CD4-positive, alpha-beta T cell treated with Interferon alpha-2 for 1 hour (primary cell): ENCODE results near the gene RRP12.
A peak's percentile ranks its signal among the peaks of the same experiment; 100 is the strongest.
"Not testable (repeated sequence)": the region's sequence is repeated elsewhere in the genome, so short reads cannot be mapped to it uniquely, and the experiment has no call there.

Experiments used
- DNase-seq, 2 donors: peaks; one replicate each; pipeline ENCODE4 v3.0.0-alpha.2; 2020 to 2022

The RRP12 gene

DNA sequence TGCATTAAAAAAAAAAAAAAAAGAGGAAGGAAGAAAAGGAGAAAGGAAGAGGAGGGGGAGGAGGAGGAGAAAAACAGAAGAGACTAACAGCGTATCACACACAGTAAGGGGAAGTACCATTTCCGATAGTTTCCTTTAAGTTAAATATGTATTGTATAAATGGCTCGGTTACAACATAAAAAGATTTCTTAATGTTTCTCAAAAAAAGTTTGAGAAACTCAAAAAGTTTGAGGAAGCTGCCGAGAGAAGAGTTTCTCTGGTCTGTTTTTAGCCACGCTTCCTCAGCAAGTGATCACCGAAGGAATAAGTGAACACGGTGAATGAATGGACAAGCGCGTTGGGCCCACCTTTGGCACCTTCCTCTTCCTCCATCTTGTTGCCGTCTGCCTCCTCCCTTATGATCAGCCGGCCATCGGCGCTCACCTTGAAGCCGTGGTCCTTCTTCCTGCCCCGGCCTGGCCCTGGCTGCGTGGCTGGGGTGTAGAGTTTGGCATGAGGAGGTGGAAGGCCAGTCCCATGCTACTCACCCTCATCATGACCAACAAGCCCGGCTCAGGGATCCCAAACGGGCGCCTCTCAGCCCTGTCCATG lies 35.3 kb downstream of the RRP12 start:
- no peak for DNase-seq

GRCh38 chr10:97363071-97363470 lies 38.1 kb downstream of the RRP12 start:
- no peak for DNase-seq

DNA sequence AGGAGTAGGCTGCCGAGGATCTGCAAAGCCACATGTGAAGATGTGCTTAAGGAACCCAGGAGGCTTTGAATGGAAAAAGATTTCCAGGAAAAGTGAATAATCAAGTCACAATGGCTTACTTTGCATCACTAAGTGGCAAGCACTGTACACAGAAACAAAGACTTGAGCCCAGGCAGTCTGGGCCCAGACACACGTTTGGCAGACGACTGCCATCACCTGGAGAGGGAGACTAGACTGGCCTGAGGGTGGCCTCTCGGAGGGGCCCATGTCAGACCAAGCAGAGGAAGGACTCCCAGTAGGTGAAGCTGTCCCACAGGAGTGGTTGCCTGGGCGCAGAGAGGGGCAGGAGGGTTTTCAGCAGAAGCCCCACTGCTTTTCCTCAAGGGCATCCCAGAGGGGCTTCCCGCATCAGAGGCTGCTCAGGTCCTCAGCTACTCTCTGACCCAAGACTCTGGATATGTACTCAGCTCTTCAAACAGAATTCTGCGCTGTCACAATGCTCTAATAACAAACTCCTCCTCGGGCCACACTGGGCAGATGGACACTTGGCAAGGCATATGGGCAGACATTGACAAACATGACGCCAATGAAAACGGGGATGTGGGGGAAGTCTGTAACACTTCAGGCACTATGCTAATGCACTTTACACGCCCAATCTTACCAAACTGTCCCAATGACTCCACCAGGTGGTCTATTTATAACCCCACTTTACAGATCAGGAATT lies 38.7 kb downstream of the RRP12 start:
- DNase-seq = no peak

- DNase-seq = no peak
These were observed 39.6 kb downstream of the RRP12 start for GRCh38 chr10:97361537-97361901.

GRCh38 chr10:97360705-97361536 lies 40.2 kb downstream of the RRP12 start:
- no peak for DNase-seq

GRCh38 chr10:97358781-97359180 lies 42.4 kb downstream of the RRP12 start:
- no peak for DNase-seq

DNA sequence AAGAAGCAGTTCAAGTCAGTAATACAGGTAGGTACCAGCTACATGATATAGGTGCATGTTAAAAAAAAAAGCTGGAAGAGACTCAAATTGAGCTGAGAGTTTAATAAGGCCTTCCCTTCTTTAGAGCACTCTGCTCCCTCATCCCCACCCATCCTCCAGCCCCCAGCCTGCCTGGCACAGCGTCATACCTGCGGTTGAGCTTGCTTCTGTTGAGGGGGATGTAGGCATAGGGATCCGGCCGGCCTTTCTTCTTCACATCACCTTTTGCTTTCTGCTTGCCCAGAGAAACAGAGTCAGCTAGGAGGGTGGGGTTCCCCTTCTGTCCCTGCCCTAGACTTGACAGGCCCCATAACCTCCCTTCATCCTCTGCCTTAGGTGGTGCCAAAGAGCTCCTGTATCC lies 42.8 kb downstream of the RRP12 start:
- DNase-seq = no peak

- DNase-seq = no peak
These were observed 44.2 kb downstream of the RRP12 start for GRCh38 chr10:97356918-97357317.

GRCh38 chr10:97356318-97356914 lies 44.7 kb downstream of the RRP12 start:
- DNase-seq = no peak

DNA sequence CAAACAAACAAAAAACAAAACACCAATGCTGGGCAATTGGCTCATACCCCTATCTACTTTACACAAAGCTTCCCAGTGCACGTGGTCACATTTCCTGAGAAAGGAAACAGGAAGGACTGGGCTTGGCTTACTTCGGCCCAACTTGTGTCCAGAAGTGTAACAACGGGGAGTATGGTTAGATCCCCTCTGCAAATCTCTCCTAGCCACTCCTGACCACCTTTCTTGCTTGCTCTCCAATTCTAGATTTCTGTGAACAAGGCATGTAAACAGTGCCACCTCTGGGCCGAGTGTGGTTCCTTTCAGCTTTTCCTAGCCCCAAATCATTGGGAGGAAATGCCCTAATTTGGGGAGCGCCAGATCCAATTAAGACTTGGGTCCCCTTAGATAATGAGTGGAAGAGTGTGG lies 45.6 kb downstream of the RRP12 start:
- no peak for DNase-seq

DNA sequence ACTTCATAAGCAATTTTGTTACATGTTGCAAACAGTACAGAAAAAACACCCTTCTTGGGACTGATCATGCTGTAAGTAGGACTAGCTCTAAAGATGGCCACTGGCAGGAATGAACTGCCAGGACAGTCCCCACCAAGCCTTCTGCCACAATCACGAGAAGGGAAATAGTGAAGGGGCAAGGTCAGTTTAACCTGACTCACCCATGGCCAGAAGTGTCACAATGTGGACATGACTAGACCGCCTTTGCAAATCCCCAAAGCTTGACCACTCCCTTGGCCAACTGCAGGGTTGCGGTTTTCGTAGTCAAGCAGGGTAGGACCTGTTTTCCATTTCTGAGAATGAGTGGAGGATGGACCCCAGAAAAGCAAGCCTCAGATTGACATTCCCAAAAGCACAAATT lies 47.2 kb downstream of the RRP12 start:
- peak in 1 of 2 donors; percentile 65 for DNase-seq

DNA sequence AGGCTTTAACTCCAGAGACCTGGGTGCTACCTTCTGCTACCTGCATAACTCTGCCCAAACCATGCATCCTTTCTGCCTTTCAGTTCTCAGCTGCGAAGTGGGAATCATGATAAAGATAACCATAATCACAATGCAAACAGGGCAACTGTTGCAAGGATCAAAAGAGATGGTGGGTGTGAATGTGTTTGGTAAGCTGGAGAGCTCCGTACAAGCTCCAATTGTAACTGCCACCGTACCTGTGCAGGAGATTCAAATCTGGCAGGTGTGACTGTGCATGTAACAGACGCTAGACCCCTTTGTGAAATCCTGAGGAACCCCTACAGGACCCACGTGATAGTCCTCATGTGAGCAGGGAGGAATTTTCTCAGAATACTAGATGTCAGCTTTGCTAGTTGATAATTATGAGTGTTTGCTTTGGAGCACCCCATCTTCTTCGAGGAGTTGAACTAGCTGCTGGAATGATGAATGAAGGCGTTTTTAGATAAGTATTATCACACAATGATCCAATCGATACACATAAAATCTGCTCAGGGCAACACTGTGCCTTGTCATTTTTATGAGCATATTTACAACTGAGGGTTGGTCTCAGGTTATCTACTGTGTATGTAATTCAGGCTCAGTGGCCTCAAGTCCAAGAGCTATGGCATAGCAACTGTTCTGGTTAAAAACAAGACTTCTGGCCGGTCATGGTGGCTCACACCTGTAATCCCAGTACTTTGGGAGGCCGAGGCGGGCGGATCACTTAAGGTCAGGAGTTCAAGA lies 51.2 kb downstream of the RRP12 start:
- no peak for DNase-seq

- no peak for DNase-seq
These were observed 53.8 kb downstream of the RRP12 start for GRCh38 chr10:97347317-97347716.

DNA sequence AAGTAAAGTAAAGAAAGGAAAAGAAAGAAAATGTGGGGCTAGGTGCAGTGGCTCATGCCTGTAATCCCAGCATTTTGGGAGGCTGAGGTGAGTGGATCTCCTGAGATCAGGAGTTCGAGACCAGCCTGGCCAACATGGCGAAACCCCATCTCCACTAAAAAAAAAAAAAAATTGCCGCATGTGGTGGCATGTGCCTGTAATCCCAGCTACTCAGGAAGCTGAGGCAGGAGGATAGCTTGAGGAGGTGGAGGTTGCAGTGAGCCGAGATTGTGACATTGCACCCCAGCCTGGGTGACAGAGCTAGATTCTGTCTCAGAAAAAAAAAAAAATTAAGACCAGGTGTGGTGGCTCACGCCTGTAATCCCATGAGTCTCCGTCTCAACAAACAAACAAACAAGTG lies 57.5 kb downstream of the RRP12 start:
- DNase-seq = not testable (repeated sequence)

DNA sequence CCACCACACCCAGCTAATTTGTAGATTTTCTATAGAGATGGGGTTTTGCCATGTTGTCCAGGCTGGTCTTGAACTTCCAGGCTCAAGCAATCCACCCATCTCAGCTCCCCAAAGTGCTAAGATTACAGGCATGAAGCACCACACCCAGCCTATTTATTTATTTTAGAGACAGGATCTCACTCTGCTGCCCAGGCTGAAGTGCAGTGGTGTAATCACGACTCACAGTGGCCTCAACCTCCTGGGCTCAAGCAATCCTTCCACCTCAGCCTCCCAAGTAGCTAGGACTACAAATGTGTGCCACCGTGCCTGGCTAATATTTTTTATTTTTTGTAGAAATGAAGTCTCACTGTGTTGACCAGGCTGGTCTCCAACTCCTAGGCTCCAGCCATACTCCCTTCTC lies 59.7 kb downstream of the RRP12 start:
- DNase-seq = no peak

GRCh38 chr10:97338041-97338440 lies 63.1 kb downstream of the RRP12 start:
- no peak for DNase-seq

GRCh38 chr10:97336942-97337831 lies 64.0 kb downstream of the RRP12 start:
- no peak for DNase-seq

DNA sequence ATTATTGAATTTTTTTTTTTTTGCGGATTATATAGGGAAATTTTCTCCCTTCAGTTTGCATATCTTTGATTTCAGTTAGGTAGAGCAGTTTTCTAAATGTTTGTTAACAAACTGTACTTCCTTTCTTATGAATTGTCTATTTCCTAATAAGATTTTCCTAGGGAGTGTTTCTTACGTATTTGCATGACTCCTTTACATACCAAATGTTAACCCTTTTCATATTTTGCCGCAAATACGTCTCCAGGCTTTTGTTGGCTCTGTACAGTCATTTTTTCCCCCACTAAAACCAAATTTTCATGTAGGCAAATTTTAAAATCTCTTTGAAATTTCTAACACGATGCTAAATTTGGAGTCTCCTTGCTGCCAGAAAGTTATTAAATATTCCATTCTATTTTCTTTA lies 64.7 kb downstream of the RRP12 start:
- DNase-seq = no peak

- DNase-seq = no peak
These were observed 65.1 kb downstream of the RRP12 start for GRCh38 chr10:97336006-97336405.

DNA sequence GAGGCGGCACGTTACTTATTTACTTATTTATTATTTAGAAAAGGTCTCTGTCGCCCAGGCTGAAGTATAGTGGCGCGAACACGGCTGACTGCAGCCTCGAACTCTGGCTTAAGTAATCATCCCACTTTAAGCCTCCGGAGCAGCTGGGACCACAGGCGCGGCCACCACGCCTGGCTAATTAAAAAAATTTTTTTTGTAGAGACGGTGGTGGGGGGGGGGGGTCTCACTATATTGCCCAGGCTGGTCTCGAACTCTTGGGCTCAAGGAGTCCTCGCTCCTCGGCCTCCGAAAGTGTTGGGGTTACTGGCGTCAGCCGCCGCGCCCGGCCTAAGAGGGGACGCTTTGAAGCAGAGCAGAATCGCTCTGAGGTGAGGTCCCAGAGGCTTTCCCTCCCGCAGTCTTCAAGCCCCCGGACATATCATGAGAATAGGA lies 65.9 kb downstream of the RRP12 start:
- DNase-seq = no peak

- DNase-seq = peak; percentile 86 to 90
These were observed 66.6 kb downstream of the RRP12 start, which contains the start of gene FRAT2 for GRCh38 chr10:97334370-97335175. Gene FRAT2 (minus strand): TSS chr10:97334729. CDS start chr10:97334572, 157 bp downstream.
